Lower leg skin (tissue), 3 donors: ENCODE results near the gene TXNIP.

Experiments used
- POLR2A ChIP-seq, 2 donors: fragments of 450-650 bp; IDR thresholded peaks; one replicate each; pipeline ENCODE4 v1.6.1; 2016 to 2017; ENCODE audit warnings: antibody characterized with exemption in 2 of 2, mild to moderate bottlenecking in 1 of 2, moderate library complexity in 1 of 2
- TF ChIP-seq, protein P1 (sequence below), 3 donors: fragments of 450-650 bp; IDR thresholded peaks; one replicate each; pipeline ENCODE4 v1.5.1; 2016; ENCODE audit warnings: antibody characterized with exemption in 3 of 3, mild to moderate bottlenecking in 3 of 3, moderate library complexity in 2 of 3

DNA sequence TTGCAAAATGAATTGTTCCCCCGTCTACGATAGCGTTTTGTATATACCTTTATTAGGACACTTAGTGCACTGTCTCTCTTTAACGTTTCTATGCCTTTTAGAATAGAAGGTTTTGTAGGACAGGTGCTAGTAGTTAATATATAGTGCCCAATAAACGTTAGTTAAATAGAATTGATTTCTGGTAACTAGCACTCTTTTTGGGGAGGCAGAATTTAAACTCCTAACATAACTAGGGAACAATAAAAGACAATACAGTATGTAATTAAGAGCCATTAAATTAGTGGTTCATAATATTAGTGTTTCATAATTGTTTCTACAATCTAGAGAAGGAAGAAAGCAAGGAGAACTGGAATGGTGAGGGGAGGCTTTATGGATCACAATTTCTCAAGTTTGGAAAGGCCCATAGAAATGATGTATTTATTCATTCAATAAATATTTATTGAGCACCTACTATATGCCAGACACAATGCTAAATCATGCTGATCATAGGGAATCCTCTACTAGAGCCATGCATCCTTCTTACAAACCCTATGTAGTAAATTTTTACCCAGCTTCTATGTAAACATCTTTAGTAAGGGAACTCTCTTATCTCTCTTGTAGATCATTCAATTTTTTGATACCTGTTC lies 31.1 kb downstream of the TXNIP start:
- TF ChIP-seq, protein P1, sequence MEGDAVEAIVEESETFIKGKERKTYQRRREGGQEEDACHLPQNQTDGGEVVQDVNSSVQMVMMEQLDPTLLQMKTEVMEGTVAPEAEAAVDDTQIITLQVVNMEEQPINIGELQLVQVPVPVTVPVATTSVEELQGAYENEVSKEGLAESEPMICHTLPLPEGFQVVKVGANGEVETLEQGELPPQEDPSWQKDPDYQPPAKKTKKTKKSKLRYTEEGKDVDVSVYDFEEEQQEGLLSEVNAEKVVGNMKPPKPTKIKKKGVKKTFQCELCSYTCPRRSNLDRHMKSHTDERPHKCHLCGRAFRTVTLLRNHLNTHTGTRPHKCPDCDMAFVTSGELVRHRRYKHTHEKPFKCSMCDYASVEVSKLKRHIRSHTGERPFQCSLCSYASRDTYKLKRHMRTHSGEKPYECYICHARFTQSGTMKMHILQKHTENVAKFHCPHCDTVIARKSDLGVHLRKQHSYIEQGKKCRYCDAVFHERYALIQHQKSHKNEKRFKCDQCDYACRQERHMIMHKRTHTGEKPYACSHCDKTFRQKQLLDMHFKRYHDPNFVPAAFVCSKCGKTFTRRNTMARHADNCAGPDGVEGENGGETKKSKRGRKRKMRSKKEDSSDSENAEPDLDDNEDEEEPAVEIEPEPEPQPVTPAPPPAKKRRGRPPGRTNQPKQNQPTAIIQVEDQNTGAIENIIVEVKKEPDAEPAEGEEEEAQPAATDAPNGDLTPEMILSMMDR (IDR thresholded peaks at IDR 0.05), result no peak
- TF ChIP-seq POLR2A (IDR thresholded peaks at IDR 0.05), result no peak
